Keratinocyte (primary cell): ENCODE results near the gene SORBS1.

ENCODE experiments used
- EZH2 ChIP-seq: IDR thresholded peaks from one replicate; pipeline ENCODE4 v1.6.1; 2012; ENCODE audit warnings: inconsistent platforms, mild to moderate bottlenecking, low read length, moderate library complexity
- TF ChIP-seq, protein P1 (sequence below), 3 experiments: IDR thresholded peaks in 1 of 3; conservative IDR thresholded peaks in 1 of 3; optimal IDR thresholded peaks in 1 of 3; 2 replicates in 2 of 3; 3 replicates in 1 of 3; pipeline versions ENCODE3 to v1.5.1; 2011; ENCODE audit warnings: low read length in 3 of 3, mild to moderate bottlenecking in 3 of 3, moderate library complexity in 2 of 3, control low read depth in 1 of 3, inconsistent platforms in 1 of 3; ENCODE audit not compliant: insufficient read depth in 2 of 3; ENCODE audit errors: extremely low read depth in 1 of 3

GRCh38 chr10:95335933-95336699 is 225.1 kb downstream of the SORBS1 start:
- TF ChIP-seq EZH2 = no peak
- TF ChIP-seq, protein P1, sequence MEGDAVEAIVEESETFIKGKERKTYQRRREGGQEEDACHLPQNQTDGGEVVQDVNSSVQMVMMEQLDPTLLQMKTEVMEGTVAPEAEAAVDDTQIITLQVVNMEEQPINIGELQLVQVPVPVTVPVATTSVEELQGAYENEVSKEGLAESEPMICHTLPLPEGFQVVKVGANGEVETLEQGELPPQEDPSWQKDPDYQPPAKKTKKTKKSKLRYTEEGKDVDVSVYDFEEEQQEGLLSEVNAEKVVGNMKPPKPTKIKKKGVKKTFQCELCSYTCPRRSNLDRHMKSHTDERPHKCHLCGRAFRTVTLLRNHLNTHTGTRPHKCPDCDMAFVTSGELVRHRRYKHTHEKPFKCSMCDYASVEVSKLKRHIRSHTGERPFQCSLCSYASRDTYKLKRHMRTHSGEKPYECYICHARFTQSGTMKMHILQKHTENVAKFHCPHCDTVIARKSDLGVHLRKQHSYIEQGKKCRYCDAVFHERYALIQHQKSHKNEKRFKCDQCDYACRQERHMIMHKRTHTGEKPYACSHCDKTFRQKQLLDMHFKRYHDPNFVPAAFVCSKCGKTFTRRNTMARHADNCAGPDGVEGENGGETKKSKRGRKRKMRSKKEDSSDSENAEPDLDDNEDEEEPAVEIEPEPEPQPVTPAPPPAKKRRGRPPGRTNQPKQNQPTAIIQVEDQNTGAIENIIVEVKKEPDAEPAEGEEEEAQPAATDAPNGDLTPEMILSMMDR (optimal IDR thresholded peaks at IDR 0.05 in 1 of 3, IDR thresholded peaks at IDR 0.05 in 1 of 3, conservative IDR thresholded peaks at IDR 0.05 in 1 of 3; ENCODE audit: extremely low read depth in 1 of 3, insufficient read depth in 2 of 3, low read length in 3 of 3) = no peak
